ENCODE measurements around the gene CFD.
"Not testable (repeated sequence)": the region's sequence is repeated elsewhere in the genome, so short reads cannot be mapped to it uniquely, and the experiment has no call there.

The CFD gene

DNA sequence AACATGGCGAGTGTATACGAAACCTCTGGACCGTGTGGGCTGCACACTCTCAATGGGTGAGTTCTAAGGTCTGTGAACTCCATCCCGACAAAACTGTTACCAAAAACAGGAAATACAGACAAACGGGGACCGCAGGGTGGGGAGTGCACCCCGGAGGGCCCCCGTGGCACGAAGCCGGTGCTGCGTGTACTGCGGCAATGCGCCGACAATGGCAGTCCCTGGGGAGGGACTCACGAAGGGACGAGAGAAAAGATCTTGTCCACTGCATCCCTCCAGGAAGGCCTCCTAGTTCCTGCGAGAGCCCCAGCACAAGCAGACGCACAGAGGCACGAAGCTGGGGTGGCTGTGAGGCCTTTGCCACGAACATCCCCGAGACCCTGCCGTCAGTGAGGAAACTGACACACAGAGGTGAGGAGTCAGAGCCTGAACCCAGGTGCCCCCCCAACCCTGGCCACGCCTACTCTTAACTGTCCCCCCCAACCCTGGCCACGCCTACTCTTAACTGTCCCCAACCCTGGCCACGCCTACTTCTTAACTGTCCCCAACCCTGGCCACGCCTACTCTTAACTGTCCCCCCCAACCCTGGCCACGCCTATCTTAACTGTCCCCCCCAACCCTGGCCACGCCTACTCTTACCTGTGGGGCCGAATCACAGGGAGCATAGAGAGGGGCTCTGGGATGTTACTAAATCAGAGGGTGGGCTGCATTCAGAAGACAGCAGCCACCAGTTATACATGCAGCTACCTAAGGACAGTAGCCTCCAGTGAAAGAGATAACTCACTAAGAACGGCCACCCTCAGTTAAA lies 29.3 kb downstream of the CFD start:
- no peak for DNase-seq (ENCODE audit: low read depth, low spot score)

DNA sequence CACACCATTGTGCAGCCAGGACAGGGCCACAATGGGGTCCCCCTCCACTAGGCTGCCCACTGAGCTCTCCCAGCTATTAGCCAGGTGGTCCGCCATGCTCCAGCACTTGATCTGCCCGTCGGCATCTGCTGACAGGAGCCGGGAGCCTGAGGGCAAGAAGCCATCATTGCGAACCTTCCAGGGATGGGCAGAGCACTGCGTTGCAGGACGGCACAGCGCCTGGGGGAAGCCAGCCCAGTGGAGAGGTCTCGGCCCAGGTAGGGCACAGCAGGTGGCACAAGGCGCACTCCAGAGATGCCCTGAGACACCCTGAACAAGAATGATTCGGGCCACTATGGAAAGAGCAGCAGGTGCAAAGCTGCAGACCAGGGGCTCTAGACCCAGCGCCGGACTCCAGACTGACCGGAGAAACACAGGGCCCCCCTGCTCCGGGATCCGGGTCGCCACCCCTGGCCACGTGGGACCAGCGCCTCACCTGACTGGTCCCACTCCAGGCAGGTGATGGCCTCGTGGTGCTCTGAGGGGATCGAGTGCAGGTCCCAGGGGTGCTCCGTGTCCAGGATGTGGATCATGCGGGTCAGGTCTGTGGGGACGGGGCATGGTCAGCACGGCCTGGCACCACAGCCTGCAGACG lies 30.3 kb downstream of the CFD start:
- no peak for DNase-seq (ENCODE audit: low read depth, low spot score)

DNA sequence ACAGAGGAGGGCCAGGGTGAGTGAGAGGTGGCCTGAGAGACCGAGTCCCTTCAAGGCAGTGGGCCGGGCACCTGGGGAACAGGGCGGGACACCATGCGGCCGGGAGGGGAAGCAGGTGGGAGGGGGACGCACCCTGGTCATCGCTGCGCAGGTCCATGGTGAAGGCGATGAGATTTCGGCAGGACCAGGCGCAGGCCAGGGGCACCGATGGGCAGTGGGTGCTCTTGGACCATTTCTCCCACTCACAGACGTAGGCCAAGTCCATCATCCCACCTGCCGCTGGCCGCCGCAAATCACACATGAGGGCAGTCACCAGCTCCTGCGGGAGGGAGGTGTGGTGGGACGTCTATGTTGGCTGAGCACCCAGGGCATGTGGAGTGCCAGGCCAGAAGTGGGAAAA lies 31.4 kb downstream of the CFD start:
- no peak for DNase-seq (ENCODE audit: low read depth, low spot score)

DNA sequence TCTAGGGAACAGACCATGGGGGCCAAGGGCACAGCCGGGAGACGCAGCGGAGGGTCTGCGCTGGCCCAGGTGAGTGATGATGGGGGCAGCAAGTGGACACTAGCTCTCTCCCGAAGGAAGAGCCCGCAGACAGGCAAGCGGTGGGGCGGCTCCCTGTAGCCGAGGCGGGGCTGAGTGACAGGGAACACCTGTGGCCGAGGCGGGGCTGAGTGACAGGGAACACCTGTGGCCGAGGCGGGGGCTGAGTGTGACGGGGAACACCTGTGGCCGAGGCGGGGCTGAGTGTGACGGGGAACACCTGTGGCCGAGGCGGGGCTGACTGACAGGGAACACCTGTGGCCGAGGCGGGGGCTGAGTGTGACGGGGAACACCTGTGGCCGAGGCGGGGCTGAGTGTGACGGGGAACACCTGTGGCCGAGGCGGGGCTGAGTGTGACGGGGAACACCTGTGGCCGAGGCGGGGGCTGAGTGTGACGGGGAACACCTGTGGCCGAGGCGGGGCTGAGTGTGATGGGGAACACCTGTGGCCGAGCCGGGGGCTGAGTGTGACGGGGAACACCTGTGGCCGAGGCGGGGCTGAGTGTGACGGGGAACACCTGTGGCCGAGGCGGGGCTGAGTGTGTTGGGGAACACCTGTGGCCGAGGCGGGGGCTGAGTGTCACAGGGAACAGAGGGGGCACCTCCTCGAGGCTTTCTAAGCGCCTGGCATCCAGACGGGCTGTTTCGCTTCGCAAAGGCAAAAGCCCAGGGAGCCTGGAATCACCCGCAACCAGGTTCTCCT lies 32.1 kb downstream of the CFD start:
- not testable (repeated sequence) for DNase-seq (ENCODE audit: low read depth, low spot score)

DNA sequence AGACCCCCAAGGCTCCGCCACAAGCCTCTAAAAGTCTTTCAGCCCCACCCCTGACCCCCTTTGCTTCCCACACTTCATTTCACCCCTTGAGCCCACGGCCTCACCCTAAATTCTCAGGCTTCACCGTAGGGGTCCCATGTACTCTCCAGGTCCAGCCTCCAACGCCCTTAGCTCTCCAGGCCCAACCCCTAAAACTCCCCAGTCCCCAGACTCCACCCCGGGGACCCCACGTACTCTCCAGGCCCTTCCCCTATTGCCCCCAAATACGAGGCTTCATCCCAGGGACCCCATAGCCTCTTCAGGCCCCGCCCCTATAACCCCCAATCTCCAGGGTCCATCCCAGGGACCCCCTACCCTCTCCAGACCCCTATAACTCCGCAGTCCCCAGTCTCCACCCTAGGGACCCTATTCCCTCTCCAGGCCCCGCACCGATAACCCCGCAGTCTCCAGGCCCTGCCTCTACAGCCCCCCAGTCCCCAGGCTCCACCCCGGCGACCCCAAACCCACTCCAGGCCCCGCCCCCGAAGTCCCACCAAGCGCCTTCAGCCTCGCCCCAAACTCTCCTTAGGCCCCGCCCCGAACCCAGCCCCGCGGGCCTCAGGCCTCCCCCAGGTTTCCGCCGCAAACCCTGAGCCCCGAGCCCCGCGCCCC lies 32.9 kb downstream of the CFD start:
- no peak for DNase-seq (ENCODE audit: low read depth, low spot score)

DNA sequence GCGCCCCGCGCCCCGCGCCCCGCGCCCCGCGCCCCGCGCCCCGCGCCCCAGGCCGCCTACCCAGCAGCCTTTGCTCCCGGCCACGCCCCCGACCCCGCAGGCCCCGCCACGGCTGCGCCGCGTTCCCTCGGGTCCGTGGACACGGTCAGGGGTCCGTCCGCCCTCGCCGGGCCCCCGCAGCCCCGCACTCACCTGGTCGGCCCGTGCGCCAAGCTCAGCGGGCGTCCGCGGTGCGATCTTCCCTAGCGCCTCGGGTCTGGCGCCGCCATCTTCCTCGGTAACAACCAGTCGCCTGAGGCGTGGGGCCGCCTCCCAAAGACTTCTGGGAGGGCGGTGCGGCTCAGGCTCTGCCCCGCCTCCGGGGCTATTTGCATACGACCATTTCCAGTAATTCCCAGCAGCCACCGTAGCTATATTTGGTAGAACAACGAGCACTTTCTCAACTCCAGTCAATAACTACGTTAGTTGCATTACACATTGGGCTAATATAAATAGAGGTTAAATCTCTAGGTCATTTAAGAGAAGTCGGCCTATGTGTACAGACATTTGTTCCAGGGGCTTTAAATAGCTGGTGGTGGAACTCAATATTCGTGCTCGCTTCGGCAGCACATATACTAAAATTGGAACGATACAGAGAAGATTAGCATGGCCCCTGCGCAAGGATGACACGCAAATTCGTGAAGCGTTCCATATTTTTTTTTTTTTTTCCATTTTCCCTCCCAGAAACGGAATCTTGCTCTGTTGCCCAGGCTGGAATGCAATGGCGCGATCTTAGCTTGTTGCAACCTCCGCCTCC lies 33.6 kb downstream of the CFD start, which contains the start of the genes MED16 and RNU6-9:
Gene MED16, minus strand, starts transcription at position 294 of the 796 bp plus-strand sequence. CDS start 2,056 bp downstream, outside the sequence.
Gene RNU6-9, plus strand, starts transcription at position 591 of the 796 bp plus-strand sequence.
- DNase-seq (ENCODE audit: low read depth, low spot score) = peak; percentile 97

DNA sequence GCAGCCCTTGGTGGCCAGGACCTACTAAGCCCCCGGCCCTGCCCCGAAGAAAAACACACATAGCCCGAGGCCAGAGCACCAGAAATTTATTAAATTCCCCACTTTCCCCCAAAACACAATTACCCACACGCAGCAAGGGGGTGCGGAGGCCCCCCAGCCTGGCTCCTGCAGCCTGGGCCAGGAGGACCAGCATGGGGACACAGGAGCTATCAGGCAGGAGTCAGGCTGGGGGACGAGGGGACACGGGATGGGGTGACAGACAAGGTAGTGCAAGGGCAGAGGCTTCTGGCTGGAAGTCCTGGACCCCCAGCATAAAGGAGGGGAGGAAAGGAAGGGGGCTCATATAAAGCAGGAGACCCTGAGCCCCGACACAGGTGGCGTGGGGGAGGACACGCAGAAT lies 37.0 kb downstream of the CFD start:
- DNase-seq (ENCODE audit: low read depth, low spot score) = no peak

DNA sequence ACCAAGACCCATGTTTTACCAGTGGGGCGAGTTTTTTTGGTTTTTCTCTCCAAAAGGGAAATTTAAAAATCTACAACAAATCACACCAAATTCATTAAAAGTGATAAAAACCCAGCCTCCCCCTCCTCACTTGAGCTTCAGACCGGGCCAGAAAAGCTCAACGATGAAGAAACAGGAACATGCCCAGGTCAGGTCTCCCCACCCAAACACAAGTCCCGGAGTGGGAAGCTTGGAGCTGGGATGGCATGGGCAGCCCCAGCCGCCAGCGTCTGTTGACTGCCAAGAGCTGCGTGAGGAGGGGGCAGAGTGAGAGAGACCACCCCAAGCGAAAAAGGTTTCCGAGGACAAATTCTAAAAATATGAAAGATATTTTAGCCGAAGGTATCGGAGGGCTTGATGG lies 37.5 kb downstream of the CFD start:
- no peak for DNase-seq (ENCODE audit: low read depth, low spot score)

DNA sequence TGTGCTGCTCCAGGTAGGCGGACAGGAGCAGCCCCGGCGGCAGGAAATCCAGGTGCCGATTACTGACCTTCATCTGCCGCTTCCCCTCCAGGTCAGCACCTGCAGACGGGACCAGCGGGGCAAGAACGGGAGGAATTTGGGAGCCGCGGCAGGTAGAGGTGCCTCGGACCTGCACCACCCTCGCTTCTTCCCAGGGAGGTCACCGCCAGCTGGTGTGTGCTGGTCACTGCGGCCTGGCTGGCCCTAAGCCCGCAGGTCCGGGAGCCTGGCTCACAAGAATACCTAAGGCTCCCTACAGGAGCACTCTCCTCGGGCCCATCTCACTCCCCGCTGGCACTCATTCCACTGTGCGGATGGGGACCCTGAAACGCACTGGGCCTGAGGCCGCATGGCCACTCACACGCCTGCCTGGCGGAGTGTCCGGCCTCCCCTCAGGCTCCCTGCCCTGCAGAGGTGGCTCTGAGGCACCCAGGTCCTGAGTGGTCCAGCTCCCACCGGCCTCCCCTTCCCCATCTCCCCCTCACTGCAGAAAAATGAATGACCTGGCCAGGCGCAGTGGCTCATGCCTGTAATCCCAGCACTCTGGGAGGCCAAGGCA lies 38.1 kb downstream of the CFD start:
- no peak for DNase-seq (ENCODE audit: low read depth, low spot score)

DNA sequence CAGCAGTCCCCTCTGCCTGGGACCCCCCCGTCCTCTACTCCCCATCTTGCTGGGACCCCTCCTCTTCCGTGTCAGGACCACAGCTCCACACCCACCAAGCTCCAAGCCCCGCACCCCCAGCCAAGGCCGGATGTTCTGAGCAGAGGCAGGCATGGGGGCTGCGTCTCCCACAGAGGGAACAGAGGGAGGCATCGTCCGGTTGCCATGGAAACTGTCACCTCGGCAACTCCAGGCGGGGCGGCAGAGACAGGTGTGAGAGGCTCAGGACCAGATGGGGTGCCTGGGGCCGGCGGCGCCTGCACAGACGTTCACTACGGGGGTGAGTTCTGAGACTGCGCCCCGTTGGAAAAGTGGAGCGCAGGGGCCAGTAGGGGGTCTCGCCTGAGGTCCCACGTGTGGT lies 39.2 kb downstream of the CFD start:
- no peak for DNase-seq (ENCODE audit: low read depth, low spot score)

DNA sequence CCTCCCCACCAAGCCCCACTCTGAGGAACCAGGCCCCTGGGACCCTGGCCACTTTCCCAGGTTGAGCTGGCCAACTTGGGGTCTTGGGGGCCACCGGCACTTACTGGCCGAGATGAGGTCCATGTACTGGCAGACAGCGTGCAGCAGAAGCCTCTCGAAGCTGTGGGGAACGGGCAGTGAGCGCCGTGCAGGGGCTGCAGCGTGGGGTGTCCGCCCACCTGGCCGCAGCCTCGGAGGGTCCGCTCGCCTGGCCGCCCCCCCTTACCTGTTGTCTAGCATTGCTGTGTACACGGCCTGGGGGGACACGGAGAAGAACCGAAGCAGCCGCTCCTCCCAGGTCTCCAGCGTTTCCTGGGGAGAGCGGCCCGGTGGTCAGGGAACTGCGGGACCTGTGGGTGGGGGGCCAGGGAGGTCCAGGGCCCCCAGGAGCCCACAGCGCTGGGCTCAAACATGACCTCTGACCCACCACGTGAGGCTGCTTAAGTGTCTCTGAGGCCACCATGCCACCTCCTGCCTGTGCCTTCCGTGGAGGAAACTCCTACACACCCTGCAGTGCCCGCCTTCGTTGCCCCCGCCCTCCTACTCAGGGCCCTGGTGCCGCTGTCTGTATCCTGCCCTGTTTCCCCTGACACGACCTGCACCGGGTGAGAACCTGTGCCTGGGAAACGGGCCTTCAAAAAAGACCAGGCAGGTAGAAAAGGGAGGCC lies 40.0 kb downstream of the CFD start:
- no peak for DNase-seq (ENCODE audit: low read depth, low spot score)

DNA sequence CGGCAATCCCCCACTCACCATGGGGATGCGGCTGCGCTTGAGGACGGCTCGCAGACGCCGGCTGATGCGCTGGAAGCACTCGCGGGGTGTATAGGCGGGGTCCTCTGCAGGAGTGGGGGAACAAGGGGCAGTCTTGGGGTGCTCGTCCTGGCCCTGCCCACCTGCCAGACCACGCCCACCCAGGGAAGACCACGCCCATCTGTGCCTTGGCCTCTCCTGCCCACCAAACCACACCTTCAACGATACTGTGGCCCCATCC lies 40.5 kb downstream of the CFD start:
- no peak for DNase-seq (ENCODE audit: low read depth, low spot score)

DNA sequence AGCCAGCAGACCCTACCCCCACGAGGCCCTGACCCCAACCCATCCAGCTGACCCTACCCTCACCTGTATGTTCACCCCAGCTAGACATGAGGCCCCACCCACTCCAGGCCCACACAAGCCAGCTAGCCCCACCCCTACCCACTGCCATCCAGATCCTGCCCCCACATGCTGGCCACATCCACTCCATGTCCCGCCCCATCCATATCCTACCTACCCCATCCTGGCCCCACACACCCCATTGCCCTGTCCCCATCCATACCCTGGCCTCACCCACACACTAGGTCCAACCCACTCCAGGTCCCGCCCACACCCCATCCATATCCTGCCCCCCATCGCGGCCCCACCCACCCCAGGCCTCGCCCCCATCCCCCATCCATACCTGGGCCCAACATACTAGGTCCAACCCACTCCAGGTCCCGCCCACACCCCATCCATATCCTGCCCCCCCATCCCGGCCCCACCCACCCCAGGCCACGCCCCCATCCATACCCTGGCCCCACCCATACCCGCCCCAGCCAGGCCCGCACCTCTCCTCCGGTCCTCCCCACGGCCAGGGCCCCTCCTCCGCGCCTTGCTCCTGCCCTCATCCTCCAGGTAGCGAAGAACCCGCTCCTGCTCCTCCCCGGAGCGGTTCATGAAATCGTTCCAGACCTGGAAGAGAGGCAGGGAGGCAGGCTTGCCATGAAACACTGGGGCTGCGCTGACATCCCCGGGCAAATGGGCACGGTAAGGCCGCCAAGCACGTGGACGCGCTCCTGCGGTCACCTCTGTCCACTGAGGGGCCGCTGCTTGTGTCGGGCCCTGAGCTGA lies 41.0 kb downstream of the CFD start:
- no peak for DNase-seq (ENCODE audit: low read depth, low spot score)

DNA sequence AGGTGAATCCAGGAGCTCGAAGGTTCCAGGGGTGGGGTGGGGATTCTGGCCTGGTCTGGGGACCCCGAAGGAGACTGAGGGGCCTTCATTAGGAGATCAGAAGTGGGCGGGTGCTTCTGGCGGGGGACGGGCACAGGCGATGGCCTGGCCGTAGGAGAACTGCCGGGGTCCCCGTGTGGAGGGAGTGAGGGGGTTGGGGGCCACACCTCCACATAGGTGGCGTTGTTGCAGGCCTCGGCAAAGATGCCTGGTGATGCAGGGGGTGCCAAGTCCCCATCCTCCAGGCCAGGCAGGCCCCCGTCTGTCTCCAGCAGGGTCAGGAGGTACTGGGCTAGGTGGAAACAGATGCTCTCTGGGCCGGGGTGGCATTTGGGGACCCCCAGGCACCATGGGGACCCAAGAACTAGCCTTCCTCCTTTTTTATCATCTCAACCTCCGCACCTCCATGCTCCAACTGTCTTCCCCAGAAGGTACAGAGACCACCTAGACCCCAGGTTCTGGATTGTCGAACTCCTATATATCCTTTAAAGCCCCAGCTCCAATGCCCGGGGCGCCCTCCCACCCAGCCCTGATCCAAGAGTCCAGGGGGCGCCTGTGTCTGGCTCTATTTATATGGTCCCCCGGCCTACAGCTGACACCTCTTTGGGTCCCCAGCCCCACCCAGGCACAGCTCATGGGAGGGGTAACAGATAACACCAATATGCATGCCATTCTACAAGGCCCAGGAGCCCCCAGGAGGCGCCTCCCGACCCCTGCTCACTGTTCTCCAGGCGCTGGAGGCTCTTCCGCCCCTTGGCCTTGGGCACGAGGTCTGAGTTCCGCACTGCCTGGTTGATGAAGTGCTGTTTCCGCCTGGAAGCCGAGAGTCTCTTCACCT lies 42.0 kb downstream of the CFD start:
- no peak for DNase-seq (ENCODE audit: low read depth, low spot score)

DNA sequence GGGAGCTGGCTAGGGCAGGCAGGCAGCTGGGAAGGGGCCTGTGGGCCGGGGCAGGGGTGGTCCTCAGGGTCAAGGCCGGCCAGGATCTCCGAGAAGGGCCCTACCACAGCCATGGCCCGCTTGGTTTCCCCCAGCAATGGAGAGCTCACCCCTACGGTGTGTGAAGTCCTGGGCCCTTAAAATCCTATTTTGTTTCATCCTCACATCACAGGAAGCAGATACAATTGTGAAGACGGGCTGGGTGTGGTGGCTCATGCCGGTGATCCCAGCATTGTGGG lies 42.6 kb downstream of the CFD start:
- DNase-seq (ENCODE audit: low read depth, low spot score) = no peak

DNA sequence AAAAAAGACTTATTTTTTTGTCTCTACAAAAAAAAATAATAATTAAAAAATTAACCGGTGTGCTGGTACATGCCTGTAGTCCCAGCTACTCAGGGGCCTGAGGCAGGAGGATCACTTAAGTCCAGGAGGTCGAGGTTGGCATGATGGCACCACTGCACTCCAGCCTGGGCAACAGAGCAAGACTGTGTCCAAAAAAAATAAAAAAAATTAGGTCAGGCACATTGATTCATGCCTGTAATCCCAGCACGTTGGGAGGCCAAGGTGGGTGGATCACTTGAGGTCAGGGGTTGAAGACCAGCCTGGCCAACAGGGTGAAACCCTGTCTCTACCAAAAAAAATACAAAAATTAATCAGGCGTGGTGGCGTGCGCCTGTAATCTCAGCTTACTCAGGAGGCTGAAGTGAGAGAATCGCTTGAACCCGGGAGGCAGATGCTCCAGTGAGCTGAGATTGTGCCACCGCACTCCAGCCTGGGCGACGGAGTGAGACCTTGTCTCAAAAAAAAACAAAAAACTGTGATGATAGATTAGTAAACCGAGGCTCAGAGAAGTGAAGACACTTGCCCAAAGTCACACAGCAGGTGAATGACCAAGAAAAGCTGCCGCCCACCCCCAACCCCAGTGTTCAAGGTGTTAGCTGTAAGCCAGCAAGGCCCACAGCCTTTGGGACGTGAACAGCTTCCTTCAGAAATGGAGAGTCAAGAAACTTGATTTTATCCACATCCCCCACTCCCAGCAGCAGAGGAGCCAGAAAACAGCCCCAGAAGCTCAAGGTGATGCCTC lies 43.2 kb downstream of the CFD start:
- no peak for DNase-seq (ENCODE audit: low read depth, low spot score)

DNA sequence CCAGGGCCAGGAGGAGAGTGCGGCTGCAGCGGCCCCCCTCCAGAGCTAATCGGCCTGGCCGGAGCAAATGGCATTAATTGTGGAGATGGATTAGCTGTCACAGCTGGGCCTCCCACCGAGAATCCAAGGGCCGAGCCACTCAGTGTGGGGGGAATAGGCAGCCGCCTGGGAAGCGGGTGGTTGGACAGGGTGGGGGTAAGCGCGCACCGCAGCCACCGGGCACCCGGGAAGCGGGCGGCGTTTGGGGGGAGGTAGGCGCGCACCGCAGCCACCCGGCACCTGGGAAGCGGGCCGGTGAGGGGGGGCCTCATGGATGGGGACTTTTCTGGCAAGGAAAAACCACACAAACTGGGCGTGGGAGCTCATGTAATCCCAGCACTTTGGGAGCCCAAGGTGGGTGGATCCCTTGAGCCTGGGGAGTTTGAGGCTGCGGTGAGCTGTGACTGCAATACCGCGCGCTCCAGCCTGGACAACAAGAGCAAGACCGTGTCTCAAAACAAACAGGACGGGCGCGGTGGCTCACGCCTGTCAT lies 43.9 kb downstream of the CFD start:
- DNase-seq (ENCODE audit: low read depth, low spot score) = peak; percentile 79

DNA sequence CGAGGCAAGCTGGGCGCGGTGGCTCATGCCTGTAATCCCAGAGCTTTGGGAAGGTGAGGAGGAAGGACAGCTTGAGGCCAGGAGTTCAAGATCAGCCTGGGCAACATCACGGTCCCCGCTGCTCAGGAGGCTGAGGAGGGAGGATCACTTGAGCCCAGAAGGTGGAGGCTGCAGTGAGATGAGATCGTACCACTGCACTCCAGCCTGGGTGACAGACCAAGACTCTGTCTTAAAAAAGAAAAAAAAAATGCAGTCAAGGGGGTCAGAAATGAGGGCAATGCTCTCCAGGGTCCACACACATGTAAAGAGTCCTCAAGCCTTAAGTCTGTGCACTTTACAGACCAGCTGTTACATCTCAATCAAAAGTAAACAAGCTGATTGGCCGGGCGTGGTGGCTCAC lies 45.1 kb downstream of the CFD start:
- DNase-seq (ENCODE audit: low read depth, low spot score) = no peak
